DOHH2 (cell line): ENCODE measurements around the gene CASP7.

ENCODE experiments used
- EZH2phosphoT487 ChIP-seq: fragments of 200-600 bp; sonication (generic); IDR thresholded peaks from 2 replicates; pipeline ENCODE4 v1.6.1; 2017; ENCODE audit warnings: borderline replicate concordance, mild to moderate bottlenecking, antibody characterized with exemption, low read length, moderate library complexity, mixed read lengths
- TF ChIP-seq, protein P1 (sequence below): fragments of 200-600 bp; sonication (generic); IDR thresholded peaks from one replicate; pipeline ENCODE4 v1.5.1; 2014; ENCODE audit warnings: antibody characterized with exemption, mild to moderate bottlenecking, low read depth, low read length; ENCODE audit not compliant: poor library complexity, severe bottlenecking

DNA sequence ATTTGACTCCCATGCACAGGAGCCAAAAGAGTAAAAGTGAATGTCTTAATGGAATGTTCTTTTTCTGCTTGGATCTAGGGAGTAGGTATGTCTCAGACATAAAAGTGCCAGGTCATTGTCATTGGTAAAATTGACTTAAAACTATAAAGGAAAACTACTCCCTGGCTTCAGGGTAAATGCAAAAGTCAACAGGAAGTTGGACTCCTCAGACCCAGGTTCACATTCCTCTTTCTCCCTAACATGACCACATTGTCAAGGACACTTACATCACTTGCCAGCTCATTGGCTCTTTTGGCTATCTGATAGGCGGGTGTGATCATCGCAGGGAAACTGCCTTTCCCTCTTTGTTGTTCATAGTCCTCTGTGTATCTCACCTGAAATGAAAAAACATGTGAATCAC is 29.5 kb upstream of the CASP7 start:
- TF ChIP-seq, protein P1, sequence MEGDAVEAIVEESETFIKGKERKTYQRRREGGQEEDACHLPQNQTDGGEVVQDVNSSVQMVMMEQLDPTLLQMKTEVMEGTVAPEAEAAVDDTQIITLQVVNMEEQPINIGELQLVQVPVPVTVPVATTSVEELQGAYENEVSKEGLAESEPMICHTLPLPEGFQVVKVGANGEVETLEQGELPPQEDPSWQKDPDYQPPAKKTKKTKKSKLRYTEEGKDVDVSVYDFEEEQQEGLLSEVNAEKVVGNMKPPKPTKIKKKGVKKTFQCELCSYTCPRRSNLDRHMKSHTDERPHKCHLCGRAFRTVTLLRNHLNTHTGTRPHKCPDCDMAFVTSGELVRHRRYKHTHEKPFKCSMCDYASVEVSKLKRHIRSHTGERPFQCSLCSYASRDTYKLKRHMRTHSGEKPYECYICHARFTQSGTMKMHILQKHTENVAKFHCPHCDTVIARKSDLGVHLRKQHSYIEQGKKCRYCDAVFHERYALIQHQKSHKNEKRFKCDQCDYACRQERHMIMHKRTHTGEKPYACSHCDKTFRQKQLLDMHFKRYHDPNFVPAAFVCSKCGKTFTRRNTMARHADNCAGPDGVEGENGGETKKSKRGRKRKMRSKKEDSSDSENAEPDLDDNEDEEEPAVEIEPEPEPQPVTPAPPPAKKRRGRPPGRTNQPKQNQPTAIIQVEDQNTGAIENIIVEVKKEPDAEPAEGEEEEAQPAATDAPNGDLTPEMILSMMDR = no peak
- no peak for TF ChIP-seq EZH2phosphoT487
